ENCODE measurements around the gene LGI2.

LGI2 gene

GRCh38 chr4:24971192-24971591, 59.6 kb downstream of the LGI2 start:
- peaks cover 0 to under 1% of the 10 kb centered on the region in 2 experiments for H3K36me3 ChIP-seq (ENCODE audit: control insufficient read depth in 1 of 2, insufficient read depth in 2 of 2, low read length in 2 of 2)
- no peaks in the 10 kb centered on the region for H3K27me3 ChIP-seq (ENCODE audit: insufficient read depth, low read length)
- H3K79me1 ChIP-seq (ENCODE audit: low read length): no peaks in the 10 kb centered on the region
- peaks cover 11% of the 10 kb centered on the region for H3K9me3 ChIP-seq (ENCODE audit: insufficient read depth, low read depth, low read length)
- no CpG with 5 or more reads among the region's 7 CpGs for WGBS (ENCODE audit: extremely low coverage, insufficient coverage, insufficient read length)
- H3K14ac ChIP-seq (ENCODE audit: low read length): no peak overlapping the region
- peak in 1 of 2 donors; percentile 7 for DNase-seq
- no peaks in the 10 kb centered on the region for H3K79me2 ChIP-seq (ENCODE audit: control insufficient read depth, insufficient read depth, low read length, poor library complexity)
- no peak overlapping the region for H3K4me2 ChIP-seq (ENCODE audit: low read length)
- H3K4me1 ChIP-seq (ENCODE audit: control insufficient read depth in 1 of 2, insufficient read depth in 2 of 2, low read length in 2 of 2): peaks cover 4 to 8% of the 10 kb centered on the region in 2 experiments
- H3K9ac ChIP-seq (ENCODE audit: low read length): no peak overlapping the region
- no peak overlapping the region for H2BK5ac ChIP-seq (ENCODE audit: low read depth, low read length, poor library complexity)
- no peak overlapping the region for H4K8ac ChIP-seq (ENCODE audit: low read depth, low read length)
- no peak overlapping the region for H3K23ac ChIP-seq (ENCODE audit: low read length)
- no peak overlapping the region for H3K4ac ChIP-seq (ENCODE audit: low read depth, low read length)
- no peak overlapping the region for H3K4me3 ChIP-seq (ENCODE audit: low read depth, low read length)
- no peak overlapping the region for H2BK12ac ChIP-seq (ENCODE audit: low read length)
- H2AK5ac ChIP-seq (ENCODE audit: low read length): no peak overlapping the region
- no peak overlapping the region for H4K12ac ChIP-seq (ENCODE audit: low read depth, low read length)
- H3K27ac ChIP-seq (ENCODE audit: low read depth, low read length): no peak overlapping the region
- H2BK120ac ChIP-seq (ENCODE audit: insufficient read depth, low read length, poor library complexity): no peak overlapping the region
- no peak overlapping the region for H2AFZ ChIP-seq (ENCODE audit: insufficient read depth, low read length, poor library complexity)
- no peak overlapping the region for H3K18ac ChIP-seq (ENCODE audit: low read length)
- H4K91ac ChIP-seq (ENCODE audit: low read depth, low read length): no peak overlapping the region

GRCh38 chr4:24970635-24971034, 60.1 kb downstream of the LGI2 start:
- peaks cover 4 to 8% of the 10 kb centered on the region in 2 experiments for H3K4me1 ChIP-seq (ENCODE audit: control insufficient read depth in 1 of 2, insufficient read depth in 2 of 2, low read length in 2 of 2)
- H3K79me1 ChIP-seq (ENCODE audit: low read length): no peaks in the 10 kb centered on the region
- no peak overlapping the region for H2BK12ac ChIP-seq (ENCODE audit: low read length)
- DNase-seq: no peak
- H3K4me2 ChIP-seq (ENCODE audit: low read length): no peak overlapping the region
- H3K36me3 ChIP-seq (ENCODE audit: control insufficient read depth in 1 of 2, insufficient read depth in 2 of 2, low read length in 2 of 2): peaks cover 0 to 3% of the 10 kb centered on the region in 2 experiments
- no peak overlapping the region for H2AK5ac ChIP-seq (ENCODE audit: low read length)
- no peak overlapping the region for H2BK120ac ChIP-seq (ENCODE audit: insufficient read depth, low read length, poor library complexity)
- no peak overlapping the region for H2BK5ac ChIP-seq (ENCODE audit: low read depth, low read length, poor library complexity)
- no peak overlapping the region for H3K27ac ChIP-seq (ENCODE audit: low read depth, low read length)
- WGBS (ENCODE audit: extremely low coverage, insufficient coverage, insufficient read length): no CpG with 5 or more reads among the region's 2 CpGs
- no peak overlapping the region for H3K9ac ChIP-seq (ENCODE audit: low read length)
- H3K27me3 ChIP-seq (ENCODE audit: insufficient read depth, low read length): no peaks in the 10 kb centered on the region
- no peaks in the 10 kb centered on the region for H3K79me2 ChIP-seq (ENCODE audit: control insufficient read depth, insufficient read depth, low read length, poor library complexity)
- no peak overlapping the region for H4K12ac ChIP-seq (ENCODE audit: low read depth, low read length)
- H3K4ac ChIP-seq (ENCODE audit: low read depth, low read length): no peak overlapping the region
- H3K23ac ChIP-seq (ENCODE audit: low read length): no peak overlapping the region
- peaks cover 16% of the 10 kb centered on the region for H3K9me3 ChIP-seq (ENCODE audit: insufficient read depth, low read depth, low read length)
- H3K14ac ChIP-seq (ENCODE audit: low read length): no peak overlapping the region
- no peak overlapping the region for H2AFZ ChIP-seq (ENCODE audit: insufficient read depth, low read length, poor library complexity)
- no peak overlapping the region for H3K4me3 ChIP-seq (ENCODE audit: low read depth, low read length)
- H4K8ac ChIP-seq (ENCODE audit: low read depth, low read length): no peak overlapping the region
- peak overlapping the region; percentile 2 for H4K91ac ChIP-seq (ENCODE audit: low read depth, low read length)
- H3K18ac ChIP-seq (ENCODE audit: low read length): no peak overlapping the region

GRCh38 chr4:24970191-24970590, 60.6 kb downstream of the LGI2 start:
- no peaks in the 10 kb centered on the region for H3K79me1 ChIP-seq (ENCODE audit: low read length)
- no peak overlapping the region for H2BK5ac ChIP-seq (ENCODE audit: low read depth, low read length, poor library complexity)
- no peak overlapping the region for H3K18ac ChIP-seq (ENCODE audit: low read length)
- H3K4me1 ChIP-seq (ENCODE audit: control insufficient read depth in 1 of 2, insufficient read depth in 2 of 2, low read length in 2 of 2): peaks cover 4 to 8% of the 10 kb centered on the region in 2 experiments
- H4K91ac ChIP-seq (ENCODE audit: low read depth, low read length): no peak overlapping the region
- peaks cover 0 to 3% of the 10 kb centered on the region in 2 experiments for H3K36me3 ChIP-seq (ENCODE audit: control insufficient read depth in 1 of 2, insufficient read depth in 2 of 2, low read length in 2 of 2)
- no peak overlapping the region for H2AK5ac ChIP-seq (ENCODE audit: low read length)
- DNase-seq: no peak
- no peak overlapping the region for H2BK120ac ChIP-seq (ENCODE audit: insufficient read depth, low read length, poor library complexity)
- H3K14ac ChIP-seq (ENCODE audit: low read length): no peak overlapping the region
- H2AFZ ChIP-seq (ENCODE audit: insufficient read depth, low read length, poor library complexity): no peak overlapping the region
- no peak overlapping the region for H4K12ac ChIP-seq (ENCODE audit: low read depth, low read length)
- peaks cover 17% of the 10 kb centered on the region for H3K9me3 ChIP-seq (ENCODE audit: insufficient read depth, low read depth, low read length)
- no peak overlapping the region for H3K4ac ChIP-seq (ENCODE audit: low read depth, low read length)
- H3K27ac ChIP-seq (ENCODE audit: low read depth, low read length): no peak overlapping the region
- H2BK12ac ChIP-seq (ENCODE audit: low read length): no peak overlapping the region
- H3K27me3 ChIP-seq (ENCODE audit: insufficient read depth, low read length): no peaks in the 10 kb centered on the region
- H4K8ac ChIP-seq (ENCODE audit: low read depth, low read length): no peak overlapping the region
- no peak overlapping the region for H3K23ac ChIP-seq (ENCODE audit: low read length)
- no CpG with 5 or more reads among the region's 5 CpGs for WGBS (ENCODE audit: extremely low coverage, insufficient coverage, insufficient read length)
- no peak overlapping the region for H3K4me3 ChIP-seq (ENCODE audit: low read depth, low read length)
- H3K79me2 ChIP-seq (ENCODE audit: control insufficient read depth, insufficient read depth, low read length, poor library complexity): no peaks in the 10 kb centered on the region
- H3K4me2 ChIP-seq (ENCODE audit: low read length): no peak overlapping the region
- H3K9ac ChIP-seq (ENCODE audit: low read length): no peak overlapping the region

GRCh38 chr4:24969486-24969885, 61.3 kb downstream of the LGI2 start:
- Histone ChIP-seq H4K8ac (ENCODE audit: low read depth, low read length) (no peak overlapping the region), H3K18ac (ENCODE audit: low read length) (no peak overlapping the region), H2BK12ac (ENCODE audit: low read length) (no peak overlapping the region), H4K91ac (ENCODE audit: low read depth, low read length) (no peak overlapping the region), H3K23ac (ENCODE audit: low read length) (no peak overlapping the region), H3K79me1 (ENCODE audit: low read length) (no peaks in the 10 kb centered on the region), H3K9me3 (ENCODE audit: insufficient read depth, low read depth, low read length) (peaks cover 17% of the 10 kb centered on the region), H3K79me2 (ENCODE audit: control insufficient read depth, insufficient read depth, low read length, poor library complexity) (no peaks in the 10 kb centered on the region), H3K9ac (ENCODE audit: low read length) (no peak overlapping the region), H3K36me3 (ENCODE audit: control insufficient read depth in 1 of 2, insufficient read depth in 2 of 2, low read length in 2 of 2) (peaks cover 0 to 3% of the 10 kb centered on the region in 2 experiments), H3K4me1 (ENCODE audit: control insufficient read depth in 1 of 2, insufficient read depth in 2 of 2, low read length in 2 of 2) (peaks cover 4 to 8% of the 10 kb centered on the region in 2 experiments), H3K4ac (ENCODE audit: low read depth, low read length) (no peak overlapping the region), H2AK5ac (ENCODE audit: low read length) (no peak overlapping the region), H3K27ac (ENCODE audit: low read depth, low read length) (no peak overlapping the region), H3K27me3 (ENCODE audit: insufficient read depth, low read length) (no peaks in the 10 kb centered on the region), H4K12ac (ENCODE audit: low read depth, low read length) (no peak overlapping the region), H2AFZ (ENCODE audit: insufficient read depth, low read length, poor library complexity) (no peak overlapping the region), H3K14ac (ENCODE audit: low read length) (no peak overlapping the region), H3K4me2 (ENCODE audit: low read length) (no peak overlapping the region), H2BK120ac (ENCODE audit: insufficient read depth, low read length, poor library complexity) (no peak overlapping the region), H2BK5ac (ENCODE audit: low read depth, low read length, poor library complexity) (no peak overlapping the region), H3K4me3 (ENCODE audit: low read depth, low read length) (peak overlapping the region; percentile 28)
- no CpG with 5 or more reads among the region's 6 CpGs for WGBS (ENCODE audit: extremely low coverage, insufficient coverage, insufficient read length)
- no peak for DNase-seq
